NCI-H2171 (cell line): ENCODE data around the gene KLHDC8A.
A peak's percentile ranks its signal among the peaks of the same experiment; 100 is the strongest.
"Not testable (repeated sequence)": the region's sequence is repeated elsewhere in the genome, so short reads cannot be mapped to it uniquely, and the experiment has no call there.

Experiments
- DNase-seq: peaks from one replicate; lab custom pipeline; 2025; lab: John Stamatoyannopoulos, UW

Gene KLHDC8A, protein sequence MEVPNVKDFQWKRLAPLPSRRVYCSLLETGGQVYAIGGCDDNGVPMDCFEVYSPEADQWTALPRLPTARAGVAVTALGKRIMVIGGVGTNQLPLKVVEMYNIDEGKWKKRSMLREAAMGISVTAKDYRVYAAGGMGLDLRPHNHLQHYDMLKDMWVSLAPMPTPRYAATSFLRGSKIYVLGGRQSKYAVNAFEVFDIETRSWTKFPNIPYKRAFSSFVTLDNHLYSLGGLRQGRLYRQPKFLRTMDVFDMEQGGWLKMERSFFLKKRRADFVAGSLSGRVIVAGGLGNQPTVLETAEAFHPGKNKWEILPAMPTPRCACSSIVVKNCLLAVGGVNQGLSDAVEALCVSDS

DNA sequence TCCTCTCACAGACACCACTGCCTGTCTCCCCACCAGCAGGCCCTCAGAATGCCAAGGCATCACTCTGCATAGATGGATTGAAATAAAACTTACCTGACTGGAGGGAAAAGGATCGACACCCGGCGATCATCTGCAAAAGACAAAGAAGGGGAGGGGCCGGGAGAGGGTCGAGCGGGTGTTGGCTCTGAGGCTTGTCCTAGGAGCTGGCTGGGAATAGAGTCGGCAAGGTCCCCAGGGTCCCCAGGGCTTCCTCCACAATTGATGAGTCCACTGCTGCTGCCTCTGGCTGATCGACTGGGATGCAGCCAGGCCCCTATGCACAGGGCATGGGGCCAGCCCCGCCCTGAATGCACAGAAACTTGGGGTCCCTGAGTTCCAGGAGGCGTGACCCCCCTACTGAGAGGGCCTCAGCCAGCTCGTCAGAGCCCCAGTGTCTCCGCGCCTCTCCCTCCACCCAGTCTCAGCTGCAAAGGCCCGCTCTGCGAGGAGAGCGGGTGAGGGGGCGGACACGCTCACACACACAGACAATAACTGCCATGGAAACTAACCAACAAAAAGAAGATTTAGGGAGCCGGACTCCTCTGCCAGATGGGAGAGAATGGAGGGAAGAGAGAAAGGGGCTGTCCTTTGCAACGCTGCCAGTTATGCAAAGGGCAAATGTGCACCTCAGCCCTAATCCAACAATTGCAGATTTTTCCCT lies at the start of gene KLHDC8A:
Gene KLHDC8A, minus strand, starts transcription at position 483 of the 700 bp plus-strand sequence. CDS start 13,318 bp downstream, outside the sequence.
- DNase-seq = no peak

GRCh38 chr1:205406252-205406651 lies 49.5 kb upstream of the KLHDC8A start:
- DNase-seq = not testable (repeated sequence)

GRCh38 chr1:205404484-205404883 lies 47.8 kb upstream of the KLHDC8A start:
- not testable (repeated sequence) for DNase-seq

- no peak for DNase-seq
These were observed 41.9 kb upstream of the KLHDC8A start for GRCh38 chr1:205398586-205398985.

GRCh38 chr1:205396967-205397616 lies 40.4 kb upstream of the KLHDC8A start:
- peak; percentile 87 for DNase-seq

DNA sequence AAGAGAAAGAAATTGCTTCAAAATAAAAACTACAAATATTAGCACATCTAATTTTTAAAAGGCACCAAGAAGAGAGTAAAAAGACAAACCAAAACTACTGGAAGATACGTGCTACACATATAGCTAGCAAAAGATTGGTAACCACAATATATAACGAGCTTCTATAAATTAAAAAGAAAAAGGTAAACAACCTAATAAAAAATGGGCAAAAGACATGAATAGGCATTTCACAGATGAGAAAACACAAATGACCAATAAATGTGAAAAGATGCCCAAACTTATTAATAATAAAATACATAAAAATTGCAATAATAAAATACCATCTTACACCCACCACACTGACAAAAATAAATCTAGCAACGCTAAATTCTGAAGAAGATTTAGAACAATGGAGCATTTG lies 38.9 kb upstream of the KLHDC8A start:
- DNase-seq = no peak

DNA sequence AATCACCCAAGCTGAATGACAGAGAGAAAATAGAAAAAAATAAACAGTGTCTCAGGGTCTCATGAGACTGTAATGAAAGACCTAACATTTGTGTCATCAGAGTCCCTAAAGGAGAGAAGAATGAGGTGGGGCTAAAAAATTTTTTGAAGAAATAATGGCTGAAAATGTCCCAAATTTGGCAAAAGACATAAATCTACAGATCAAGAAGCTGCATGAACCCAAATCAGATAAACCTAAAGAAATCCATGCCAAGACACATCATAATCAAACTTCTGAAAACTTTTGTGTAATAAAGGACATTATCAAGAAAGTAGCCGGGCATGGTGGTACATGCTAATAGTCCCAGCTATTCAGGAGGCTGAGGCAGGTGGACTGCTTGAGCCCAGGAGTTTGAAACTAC lies 35.9 kb upstream of the KLHDC8A start:
- no peak for DNase-seq

DNA sequence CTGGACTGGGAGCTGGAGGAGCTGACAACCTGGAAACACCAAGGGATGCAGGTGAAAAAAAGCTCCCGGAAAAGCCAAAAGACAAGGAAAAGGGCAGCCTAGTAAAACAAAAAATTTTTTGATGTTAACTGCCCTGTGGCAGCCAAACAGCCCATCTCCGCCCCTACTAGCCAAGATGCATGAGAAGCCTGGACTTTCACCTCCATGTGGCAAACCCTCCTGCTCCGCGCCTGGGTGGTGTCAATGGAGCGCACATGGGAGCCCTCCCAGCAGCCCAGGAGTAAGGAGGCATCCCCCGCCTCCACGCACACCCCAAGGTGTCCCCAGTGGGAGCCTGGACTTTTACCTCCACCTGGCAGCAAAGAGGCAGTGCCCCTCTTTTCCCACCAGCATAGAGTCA lies 34.7 kb upstream of the KLHDC8A start:
- DNase-seq = no peak

DNA sequence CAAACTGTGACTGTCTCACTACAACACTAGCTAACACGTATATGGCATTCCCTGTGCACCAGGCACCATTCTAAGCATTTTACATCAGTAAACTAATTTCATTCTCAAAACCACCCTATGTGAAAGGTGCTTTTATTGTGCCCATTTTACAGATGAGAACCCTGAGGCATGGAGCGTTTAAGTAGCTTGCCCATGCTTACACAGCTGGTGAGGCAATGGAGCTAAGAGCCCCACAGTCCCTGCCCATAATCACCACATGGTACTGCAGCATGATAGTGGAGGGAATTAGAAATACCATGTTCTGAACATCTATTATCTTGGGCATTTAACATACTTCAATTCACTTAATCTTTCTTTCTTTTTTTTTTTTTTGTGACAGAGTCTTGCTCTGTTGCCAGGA lies 31.1 kb upstream of the KLHDC8A start:
- no peak for DNase-seq

GRCh38 chr1:205382990-205383389 lies 26.3 kb upstream of the KLHDC8A start:
- DNase-seq = not testable (repeated sequence)

GRCh38 chr1:205382561-205382960 lies 25.8 kb upstream of the KLHDC8A start:
- no peak for DNase-seq

DNA sequence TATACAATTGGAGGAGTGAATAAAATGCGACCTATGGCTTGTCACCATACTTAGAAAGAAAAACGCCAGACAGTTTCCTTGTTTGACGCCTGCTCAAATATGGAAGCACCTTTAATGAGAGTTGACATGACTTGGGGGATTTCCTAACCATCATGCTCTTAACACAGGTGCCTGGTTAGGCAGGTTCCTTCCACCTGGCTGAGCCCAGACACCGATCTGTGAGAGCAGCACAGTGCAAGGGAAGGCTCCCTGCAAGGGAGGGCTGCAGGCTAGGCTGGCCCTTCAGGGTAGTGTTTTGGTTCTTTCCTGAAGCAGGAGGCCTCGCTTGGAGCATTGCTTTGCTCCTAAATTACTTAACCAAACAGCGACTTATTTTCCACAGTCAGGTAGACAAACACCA lies 24.6 kb upstream of the KLHDC8A start:
- DNase-seq = peak; percentile 15

DNA sequence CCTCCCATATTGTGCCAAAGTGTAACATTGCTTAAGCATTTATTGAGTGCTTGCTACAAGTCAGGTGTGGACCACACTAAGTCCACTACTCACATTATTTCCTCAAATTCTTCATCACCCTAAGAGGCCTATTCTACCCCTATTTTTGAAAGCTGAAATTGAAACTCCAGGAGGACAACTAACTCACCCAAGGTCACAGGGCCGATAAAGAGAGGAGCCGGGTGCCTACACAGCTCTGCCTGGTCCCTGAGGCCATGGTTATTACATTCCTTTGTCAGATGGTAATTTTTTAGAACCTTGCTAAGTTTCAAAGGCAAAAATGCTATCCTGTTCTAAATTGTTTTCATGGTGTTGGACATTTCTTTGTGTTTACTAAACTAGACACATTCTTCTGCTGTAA lies 24.2 kb upstream of the KLHDC8A start:
- no peak for DNase-seq

GRCh38 chr1:205379056-205379455 lies 22.3 kb upstream of the KLHDC8A start:
- DNase-seq = no peak

DNA sequence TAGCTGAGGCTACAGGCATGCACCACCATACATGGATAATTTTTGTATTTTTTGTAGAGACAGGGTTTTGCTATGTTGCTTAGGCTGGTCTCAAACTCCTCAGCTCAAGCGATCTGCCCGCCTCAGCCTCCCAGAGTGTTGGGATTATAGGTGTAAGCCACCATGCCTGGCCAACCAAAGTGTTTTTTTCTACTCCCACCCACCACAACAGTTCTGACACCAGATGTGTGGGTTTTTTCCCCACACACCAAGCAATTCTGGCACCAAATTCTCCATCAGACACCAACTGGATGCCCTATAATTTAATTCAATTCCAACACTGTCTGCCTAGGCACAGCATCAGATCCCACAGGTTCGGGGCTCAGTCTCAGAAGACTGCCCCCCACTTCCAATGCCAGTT lies 20.6 kb upstream of the KLHDC8A start:
- no peak for DNase-seq

DNA sequence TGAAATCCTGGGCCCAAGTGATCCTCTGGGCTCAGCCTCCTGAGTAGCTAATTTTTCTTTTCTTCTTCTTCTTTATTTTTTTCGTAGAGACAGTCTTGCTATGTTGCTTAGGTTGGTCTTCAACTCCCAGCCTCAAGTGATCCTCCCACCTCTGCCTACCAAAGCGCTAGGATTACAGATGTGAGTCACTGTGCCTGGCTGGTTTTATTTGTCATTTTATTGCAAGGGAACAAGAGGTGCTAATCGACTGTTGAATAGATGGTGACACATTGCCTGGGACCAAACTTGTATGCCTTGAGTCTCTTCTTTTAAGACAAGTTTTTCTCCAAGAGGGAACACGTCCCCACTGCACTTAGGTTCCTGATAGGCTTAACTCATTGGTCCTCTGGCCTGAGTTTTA lies 20.0 kb upstream of the KLHDC8A start:
- no peak for DNase-seq

DNA sequence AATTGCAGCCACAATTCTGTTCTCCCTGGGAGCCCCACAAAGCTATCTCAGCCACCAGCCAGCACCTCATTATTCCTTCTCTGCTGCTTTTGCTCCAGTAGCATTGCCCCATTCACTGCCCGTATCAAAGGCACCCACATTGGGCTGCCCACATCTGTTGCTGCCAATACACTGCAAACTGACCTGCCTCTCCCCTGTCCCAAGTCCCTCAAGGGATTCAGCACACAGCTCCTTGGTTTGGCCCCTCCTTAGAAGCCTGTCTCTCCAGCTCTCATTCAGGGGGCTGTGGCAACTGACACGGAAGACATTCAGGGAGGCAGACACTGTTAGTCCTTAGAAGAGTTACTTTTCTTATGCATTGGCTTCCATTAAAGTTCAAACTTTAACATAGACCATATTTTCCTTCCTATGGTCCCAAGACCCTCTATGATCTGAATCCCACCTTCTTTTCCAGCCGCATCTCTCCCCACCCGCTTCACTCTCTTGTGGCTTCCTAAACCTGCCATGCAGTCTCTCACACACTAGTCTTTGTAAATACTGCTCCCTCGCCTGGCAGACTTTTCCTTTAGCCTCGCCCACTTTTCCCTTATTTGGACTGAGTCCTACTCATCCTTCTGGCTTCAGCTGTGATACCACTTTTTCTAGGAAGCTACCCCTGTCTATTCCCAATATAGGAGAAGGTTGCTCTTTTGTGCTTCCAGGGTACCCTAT lies 19.3 kb upstream of the KLHDC8A start:
- DNase-seq = peak; percentile 54

- no peak for DNase-seq
These were observed 17.7 kb upstream of the KLHDC8A start for GRCh38 chr1:205374210-205375078.

GRCh38 chr1:205373798-205374175 lies 17.1 kb upstream of the KLHDC8A start:
- DNase-seq = no peak

- no peak for DNase-seq
These were observed 16.5 kb upstream of the KLHDC8A start for GRCh38 chr1:205373022-205373797.
